H1 (cell line): ENCODE results near the gene MYO3A. TPM values are rescaled to one million over a fixed set of nuclear protein-coding genes. Genes with fewer than 3 reads are reported as not detected.

Experiments
- CTCF ChIA-PET: fragments of 300-600 bp; sonication (Branson Sonifier 250); formaldehyde crosslinking; loops from one replicate; lab custom pipeline; 2021; ENCODE audit not compliant: partially characterized antibody; lab: Charles Lee
- POLR2A ChIA-PET: fragments of 300-600 bp; sonication (Branson Sonifier 250); formaldehyde crosslinking; loops from one replicate; lab custom pipeline; 2021; ENCODE audit warnings: inconsistent platforms; ENCODE audit not compliant: partially characterized antibody; lab: Charles Lee
- DNase-seq, 2 experiments: peaks; one replicate each; pipeline versions ENCODE4 v3.0.0 to v3.0.0-alpha.2; 2010 to 2022; ENCODE audit warnings: low spot score in 2 of 2, low read depth in 1 of 2, mixed read lengths in 1 of 2
- FAIRE-seq: peaks from 2 replicates; lab custom pipeline; 2011; peaks lifted over from hg19 to GRCh38; lab: Jason Lieb, UNC
- H2AFZ ChIP-seq: 2 replicates; pipeline ENCODE4 v1.8.1; 2012; ENCODE audit warnings: low read length, inconsistent platforms
- H2AK5ac ChIP-seq: 2 replicates; pipeline ENCODE4 v1.6.1; 2013; ENCODE audit warnings: low read depth, low read length
- H2BK120ac ChIP-seq: replicated peaks from 2 replicates; pipeline ENCODE3; 2013; ENCODE audit warnings: low read depth, low read length, inconsistent platforms
- H2BK12ac ChIP-seq: 2 replicates; pipeline ENCODE4 v1.6.1; 2013; ENCODE audit warnings: low read depth, low read length
- H2BK15ac ChIP-seq: 2 replicates; pipeline ENCODE4 v1.6.1; 2013; ENCODE audit warnings: low read length
- H2BK20ac ChIP-seq: 2 replicates; pipeline ENCODE4 v1.6.1; 2013; ENCODE audit warnings: low read length
- H2BK5ac ChIP-seq: 2 replicates; pipeline ENCODE4 v1.6.1; 2013; ENCODE audit warnings: low read depth, low read length
- H3K14ac ChIP-seq: 2 replicates; pipeline ENCODE4 v1.6.1; 2013; ENCODE audit warnings: inconsistent platforms; ENCODE audit not compliant: insufficient read length
- H3K18ac ChIP-seq: 2 replicates; pipeline ENCODE4 v1.6.1; 2013; ENCODE audit warnings: low read length; ENCODE audit errors: extremely low read depth
- H3K23ac ChIP-seq: 2 replicates; pipeline ENCODE4 v1.6.1; 2013; ENCODE audit warnings: inconsistent platforms; ENCODE audit not compliant: insufficient read length
- H3K23me2 ChIP-seq: 2 replicates; pipeline ENCODE4 v1.6.1; 2013; ENCODE audit warnings: low read depth, low read length
- H3K27ac ChIP-seq: 2 replicates; pipeline ENCODE4 v1.6.1; 2011; ENCODE audit warnings: low read depth, low read length, inconsistent platforms
- H3K27me3 ChIP-seq, 4 experiments: replicated peaks in 1 of 4; 1 replicate in 1 of 4; 2 replicates in 3 of 4; pipeline versions ENCODE4 v1.6.1 to v1.8.1; 2011 to 2013; ENCODE audit warnings: low read length in 3 of 4, mild to moderate bottlenecking in 3 of 4, inconsistent platforms in 2 of 4, mixed read lengths in 2 of 4, moderate library complexity in 1 of 4; ENCODE audit not compliant: control insufficient read depth in 3 of 4, insufficient read depth in 3 of 4; ENCODE audit errors: extremely low read depth in 1 of 4
- H3K36me3 ChIP-seq, 4 experiments: 2 replicates each; pipeline versions ENCODE4 v1.6.1 to v1.8.1; 2011 to 2013; ENCODE audit warnings: mild to moderate bottlenecking in 4 of 4, low read length in 3 of 4, moderate library complexity in 2 of 4, control low read depth in 1 of 4, inconsistent platforms in 1 of 4; ENCODE audit not compliant: insufficient read depth in 4 of 4, control insufficient read depth in 2 of 4
- H3K4ac ChIP-seq: replicated peaks from 2 replicates; pipeline ENCODE3; 2013; ENCODE audit warnings: low read length, low read depth, mixed read lengths, inconsistent platforms; ENCODE audit not compliant: insufficient read length
- H3K4me1 ChIP-seq, 4 experiments: replicated peaks in 1 of 4; 1 replicate in 1 of 4; 2 replicates in 3 of 4; pipeline versions ENCODE4 v1.6.1 to v1.8.1; 2011 to 2013; ENCODE audit warnings: low read length in 3 of 4, inconsistent platforms in 2 of 4, mixed read lengths in 1 of 4; ENCODE audit not compliant: insufficient read depth in 4 of 4, control insufficient read depth in 3 of 4
- H3K4me2 ChIP-seq, 2 experiments: 2 replicates each; pipeline versions ENCODE4 v1.6.1 to v1.8.1; 2011 to 2013; ENCODE audit warnings: low read depth in 2 of 2, low read length in 2 of 2, control low read depth in 1 of 2, inconsistent platforms in 1 of 2, mild to moderate bottlenecking in 1 of 2; ENCODE audit not compliant: insufficient read depth in 1 of 2
- H3K4me3 ChIP-seq, 4 experiments: fragments of 200-600, 300-600 bp in 1 of 4; sonication (generic), shearing (Covaris generic), sonication (Bioruptor Twin) in 1 of 4; 2 replicates each; pipeline versions ENCODE4 v1.5.1 to v1.8.1; 2011 to 2016; ENCODE audit warnings: low read length in 4 of 4, low read depth in 3 of 4, control low read depth in 2 of 4, inconsistent platforms in 2 of 4, mild to moderate bottlenecking in 2 of 4, mixed read lengths in 1 of 4, moderate library complexity in 1 of 4; ENCODE audit not compliant: insufficient read depth in 2 of 4; ENCODE audit errors: extremely low read depth in 1 of 4
- H3K56ac ChIP-seq: replicated peaks from 2 replicates; pipeline ENCODE3; 2013; ENCODE audit warnings: low read depth, mild to moderate bottlenecking, mixed read lengths, low read length, inconsistent platforms; ENCODE audit not compliant: insufficient read length
- H3K79me1 ChIP-seq: 2 replicates; pipeline ENCODE4 v1.6.1; 2013; ENCODE audit warnings: low read depth, low read length, control low read depth
- H3K79me2 ChIP-seq, 2 experiments: 2 replicates each; pipeline versions ENCODE4 v1.6.1 to v1.8.1; 2012 to 2013; ENCODE audit warnings: low read length in 2 of 2, mild to moderate bottlenecking in 2 of 2, inconsistent platforms in 1 of 2; ENCODE audit not compliant: insufficient read depth in 2 of 2, control insufficient read depth in 1 of 2
- H3K9ac ChIP-seq, 4 experiments: replicated peaks in 1 of 4; 1 replicate in 1 of 4; 2 replicates in 3 of 4; pipeline versions ENCODE4 v1.6.1 to v1.8.1; 2011 to 2013; ENCODE audit warnings: low read depth in 3 of 4, low read length in 3 of 4, control low read depth in 2 of 4, mild to moderate bottlenecking in 2 of 4, moderate library complexity in 2 of 4, inconsistent platforms in 1 of 4; ENCODE audit errors: extremely low read depth in 1 of 4
- H3K9me3 ChIP-seq, 2 experiments: 2 replicates each; pipeline versions ENCODE4 v1.6.1 to v1.8.1; 2012 to 2013; ENCODE audit warnings: mild to moderate bottlenecking in 2 of 2, moderate library complexity in 2 of 2, control low read depth in 1 of 2, inconsistent platforms in 1 of 2, low read depth in 1 of 2, low read length in 1 of 2, mixed read lengths in 1 of 2; ENCODE audit not compliant: insufficient read depth in 2 of 2
- H4K20me1 ChIP-seq, 2 experiments: replicated peaks in 1 of 2; 2 replicates each; pipeline versions ENCODE3 to v1.8.1; 2011 to 2013; ENCODE audit warnings: inconsistent platforms in 2 of 2, low read length in 2 of 2, mild to moderate bottlenecking in 1 of 2; ENCODE audit not compliant: insufficient read depth in 2 of 2, control insufficient read depth in 1 of 2
- H4K5ac ChIP-seq: 2 replicates; pipeline ENCODE4 v1.6.1; 2013; ENCODE audit warnings: low read length, low read depth, mixed read lengths, inconsistent platforms; ENCODE audit not compliant: insufficient read length
- H4K8ac ChIP-seq: 2 replicates; pipeline ENCODE4 v1.8.0; 2013; ENCODE audit warnings: mild to moderate bottlenecking, moderate library complexity, low read length, inconsistent platforms; ENCODE audit not compliant: insufficient read depth; ENCODE audit errors: extremely low read depth
- H4K91ac ChIP-seq: replicated peaks from 2 replicates; pipeline ENCODE3; 2013; ENCODE audit warnings: low read length, mixed read lengths, inconsistent platforms; ENCODE audit not compliant: insufficient read length
- BACH1 ChIP-seq: IDR thresholded peaks from 2 replicates; pipeline ENCODE4 v1.6.1; 2012; ENCODE audit warnings: low read length, improper control_type of control experiment
- BCL11A ChIP-seq, 2 experiments: IDR thresholded peaks; one replicate each; pipeline ENCODE4 v1.6.1; 2011; ENCODE audit warnings: low read depth in 2 of 2, low read length in 2 of 2, mild to moderate bottlenecking in 2 of 2
- SP2 ChIP-seq: IDR thresholded peaks from 2 replicates; pipeline ENCODE4 v1.6.1; 2012; ENCODE audit warnings: mild to moderate bottlenecking, low read length, inconsistent platforms
- TEAD4 ChIP-seq: IDR thresholded peaks from 2 replicates; pipeline ENCODE4 v1.6.1; 2012; ENCODE audit warnings: low read depth, low read length, inconsistent platforms, mixed read lengths
- WGBS, 2 experiments: shearing (Covaris generic) in 1 of 2; methylation state at CpG; one replicate each; pipeline versions ENCODE4 v1.1.6 to v1.1.7; 2013 to 2015; ENCODE audit warnings: low lambda C conversion rate in 2 of 2, mixed read lengths in 2 of 2, inconsistent platforms in 1 of 2, low coverage in 1 of 2, missing lambda C conversion rate in 1 of 2; ENCODE audit not compliant: insufficient replicate concordance in 2 of 2, insufficient coverage in 1 of 2, insufficient read length in 1 of 2; ENCODE audit errors: extremely low coverage in 1 of 2, missing lambda C conversion rate in 1 of 2; 5-methylcytosine and 5-hydroxymethylcytosine counted together
- polyA plus RNA-seq, 7 experiments: library from polyadenylated mRNA; depleted of rRNA in 3 of 7; stranded (reverse) in 5 of 7; unstranded in 2 of 7; fragments of >200 nt in 5 of 7; fragments of 200-250 nt in 2 of 7; gene quantifications; 1 replicate in 5 of 7; 2 replicates in 1 of 7; 4 replicates in 1 of 7; pipeline versions ENCODE4 v1.2.1 to v1.2.3, GENCODE V29; 2011 to 2013; ENCODE audit warnings: missing spikeins in 2 of 7, mixed read lengths in 2 of 7
- total RNA-seq: library from RNA; stranded (reverse); fragmentation: NEBNext Ultra II Directional; extraction: Animal tissue kit (Norgen Biotek cat#: 25700); gene quantifications from 2 replicates; pipeline ENCODE4 v1.2.1, GENCODE V29; 2021

Gene MYO3A
- total and polyA plus RNA-seq, 2 of the 8 experiments (the other 6 are each of a cell fraction or from before 2014, with no cell fraction given), result 3.9 to 5.3 TPM

- H3K23ac ChIP-seq, result no peak overlapping the region
- DNase-seq (no peak), FAIRE-seq (no peak)
- no peak overlapping the region for H3K14ac ChIP-seq
- 85% methylated on average over 3 of the region's 3 CpGs; no CpG with 5 or more reads in 1 of the 2 experiments for WGBS, 2 experiments
- no peak overlapping the region for H3K18ac ChIP-seq
- ChIA-PET POLR2A (no interaction called here), CTCF (no interaction called here)
- H3K27ac ChIP-seq, result no peak overlapping the region
- no peak overlapping the region for H2AFZ ChIP-seq
- no peak overlapping the region for H2BK5ac ChIP-seq
- no peaks in the 10 kb centered on the region for H3K9me3 ChIP-seq
- no peak overlapping the region for H3K9ac ChIP-seq
- H3K4me1 ChIP-seq, result no peaks in the 10 kb centered on the region
- H4K20me1 ChIP-seq, result no peaks in the 10 kb centered on the region
- no peak overlapping the region for H4K8ac ChIP-seq
- no peak overlapping the region for H4K91ac ChIP-seq
- TF ChIP-seq TEAD4, result no peak
- TF ChIP-seq BACH1, result no peak
- no peak for TF ChIP-seq SP2
- TF ChIP-seq BCL11A (IDR thresholded peaks at IDR 0.05; ENCODE audit: low read depth in 2 of 2, low read length in 2 of 2), result no peak
- no peak overlapping the region for H3K4ac ChIP-seq
- no peak overlapping the region for H3K4me2 ChIP-seq
- H2BK15ac ChIP-seq, result no peak overlapping the region
- H2BK120ac ChIP-seq, result no peak overlapping the region
- no peak overlapping the region for H3K56ac ChIP-seq
- no peaks in the 10 kb centered on the region for H3K79me1 ChIP-seq
- H3K4me3 ChIP-seq, result no peak overlapping the region
- no peak overlapping the region for H2BK20ac ChIP-seq
- H2AK5ac ChIP-seq, result no peak overlapping the region
- no peaks in the 10 kb centered on the region for H3K79me2 ChIP-seq
- no peaks in the 10 kb centered on the region for H3K23me2 ChIP-seq
- no peak overlapping the region for H4K5ac ChIP-seq
- no peak overlapping the region for H2BK12ac ChIP-seq
- H3K36me3 ChIP-seq, result no peaks in the 10 kb centered on the region
- H3K27me3 ChIP-seq, result no peaks in the 10 kb centered on the region
Observed at GRCh38 chr10:26112532-26112931, 178.5 kb downstream of the MYO3A start.
